ENCODE data around the gene TPI1.

DNA sequence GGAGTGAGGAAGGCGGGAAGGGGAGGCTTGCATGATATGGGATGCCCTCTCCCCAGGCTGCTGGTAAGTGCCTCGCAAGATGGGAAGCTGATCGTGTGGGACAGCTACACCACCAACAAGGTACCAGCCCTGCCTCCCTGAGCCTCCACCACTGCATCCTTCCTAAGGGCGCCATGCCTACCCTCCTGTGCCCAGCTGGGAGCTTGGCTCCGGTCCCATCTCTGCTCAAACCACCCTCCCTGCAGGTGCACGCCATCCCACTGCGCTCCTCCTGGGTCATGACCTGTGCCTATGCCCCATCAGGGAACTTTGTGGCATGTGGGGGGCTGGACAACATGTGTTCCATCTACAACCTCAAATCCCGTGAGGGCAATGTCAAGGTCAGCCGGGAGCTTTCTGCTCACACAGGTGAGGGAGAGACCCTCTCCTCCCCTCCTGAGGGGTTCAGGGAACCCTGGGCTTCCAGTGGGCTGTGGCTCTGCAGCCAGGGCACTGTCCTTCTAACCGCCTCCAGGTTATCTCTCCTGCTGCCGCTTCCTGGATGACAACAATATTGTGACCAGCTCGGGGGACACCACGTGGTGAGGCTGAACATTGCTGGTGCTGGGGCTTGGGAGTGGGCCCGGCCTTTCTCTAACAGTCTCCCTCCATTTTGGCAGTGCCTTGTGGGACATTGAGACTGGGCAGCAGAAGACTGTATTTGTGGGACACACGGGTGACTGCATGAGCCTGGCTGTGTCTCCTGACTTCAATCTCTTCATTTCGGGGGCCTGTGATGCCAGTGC lies 24.0 kb upstream of the TPI1 start:
- TF ChIP-seq, protein P1, sequence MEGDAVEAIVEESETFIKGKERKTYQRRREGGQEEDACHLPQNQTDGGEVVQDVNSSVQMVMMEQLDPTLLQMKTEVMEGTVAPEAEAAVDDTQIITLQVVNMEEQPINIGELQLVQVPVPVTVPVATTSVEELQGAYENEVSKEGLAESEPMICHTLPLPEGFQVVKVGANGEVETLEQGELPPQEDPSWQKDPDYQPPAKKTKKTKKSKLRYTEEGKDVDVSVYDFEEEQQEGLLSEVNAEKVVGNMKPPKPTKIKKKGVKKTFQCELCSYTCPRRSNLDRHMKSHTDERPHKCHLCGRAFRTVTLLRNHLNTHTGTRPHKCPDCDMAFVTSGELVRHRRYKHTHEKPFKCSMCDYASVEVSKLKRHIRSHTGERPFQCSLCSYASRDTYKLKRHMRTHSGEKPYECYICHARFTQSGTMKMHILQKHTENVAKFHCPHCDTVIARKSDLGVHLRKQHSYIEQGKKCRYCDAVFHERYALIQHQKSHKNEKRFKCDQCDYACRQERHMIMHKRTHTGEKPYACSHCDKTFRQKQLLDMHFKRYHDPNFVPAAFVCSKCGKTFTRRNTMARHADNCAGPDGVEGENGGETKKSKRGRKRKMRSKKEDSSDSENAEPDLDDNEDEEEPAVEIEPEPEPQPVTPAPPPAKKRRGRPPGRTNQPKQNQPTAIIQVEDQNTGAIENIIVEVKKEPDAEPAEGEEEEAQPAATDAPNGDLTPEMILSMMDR (IDR thresholded peaks at IDR 0.05; ENCODE audit: poor library complexity) = no peak
- no peak for TF ChIP-seq EZH2 (IDR thresholded peaks at IDR 0.05; ENCODE audit: borderline replicate concordance)
- TF ChIP-seq EZH2phosphoT487 (IDR thresholded peaks at IDR 0.05; ENCODE audit: low read depth, severe bottlenecking, unreplicated experiment) = no peak

Measured in hepatocyte (in vitro differentiated cells).